Liver (tissue), 3 donors: ENCODE measurements around the gene XRRA1.

Experiments
- EGR1 ChIP-seq, 2 donors: IDR thresholded peaks; 2 replicates each; pipeline ENCODE4 v1.6.1; 2016 to 2018; ENCODE audit warnings: antibody characterized with exemption in 2 of 2, low read depth in 2 of 2
- GABPA ChIP-seq, 2 donors: IDR thresholded peaks in 1 of 2; conservative IDR thresholded peaks in 1 of 2; 2 replicates each; pipeline ENCODE4 v1.6.1; 2016; ENCODE audit warnings: antibody characterized with exemption in 2 of 2, mild to moderate bottlenecking in 1 of 2, moderate library complexity in 1 of 2
- RAD21 ChIP-seq, 2 donors: IDR thresholded peaks; 2 replicates each; pipeline ENCODE4 v1.6.1; 2016; ENCODE audit warnings: antibody characterized with exemption in 2 of 2, mild to moderate bottlenecking in 2 of 2
- TAF1 ChIP-seq: conservative IDR thresholded peaks from 2 replicates; pipeline ENCODE4 v1.6.1; 2016; ENCODE audit warnings: antibody characterized with exemption, mild to moderate bottlenecking
- TF ChIP-seq, protein P1 (sequence below): fragments of 150-350 bp; IDR thresholded peaks from 2 replicates; pipeline ENCODE4 v1.5.1; 2017; ENCODE audit warnings: improper control_type of control experiment, low read depth, low read length; ENCODE audit not compliant: missing input control
- TF ChIP-seq, protein P2 (sequence below): IDR thresholded peaks from 2 replicates; pipeline ENCODE4 v1.6.1; 2016; ENCODE audit warnings: antibody characterized with exemption
- TF ChIP-seq, protein P3 (sequence below): IDR thresholded peaks from 2 replicates; pipeline ENCODE4 v1.6.1; 2016; ENCODE audit warnings: antibody characterized with exemption
- donor health status: healthy.
- donor health status: healthy.

DNA sequence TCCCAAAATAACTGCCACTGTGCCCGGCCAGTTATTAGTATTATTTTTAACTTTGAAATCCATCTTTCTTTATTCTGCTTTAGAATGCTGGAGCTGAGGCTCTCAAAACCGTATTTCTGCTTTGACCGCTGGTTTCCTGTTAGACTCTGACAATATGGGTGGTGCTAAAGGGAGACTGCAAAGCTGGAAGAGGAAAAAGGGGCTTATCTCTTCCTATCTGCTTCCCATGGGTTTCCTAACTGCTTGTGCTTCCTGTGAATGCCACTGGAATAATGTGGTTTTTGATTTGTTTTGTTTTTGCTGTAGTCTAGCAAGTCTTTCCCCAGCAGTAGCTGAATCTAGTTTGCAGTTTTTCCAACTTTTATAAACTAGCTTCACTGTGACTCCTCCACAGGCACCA lies 43.6 kb downstream of the XRRA1 start:
- TF ChIP-seq GABPA (IDR thresholded peaks at IDR 0.05 in 1 of 2, conservative IDR thresholded peaks at IDR 0.05 in 1 of 2) (no peak), RAD21 (IDR thresholded peaks at IDR 0.05) (no peak), TAF1 (no peak), EGR1 (IDR thresholded peaks at IDR 0.05; ENCODE audit: low read depth in 2 of 2) (no peak)
- TF ChIP-seq, protein P1, sequence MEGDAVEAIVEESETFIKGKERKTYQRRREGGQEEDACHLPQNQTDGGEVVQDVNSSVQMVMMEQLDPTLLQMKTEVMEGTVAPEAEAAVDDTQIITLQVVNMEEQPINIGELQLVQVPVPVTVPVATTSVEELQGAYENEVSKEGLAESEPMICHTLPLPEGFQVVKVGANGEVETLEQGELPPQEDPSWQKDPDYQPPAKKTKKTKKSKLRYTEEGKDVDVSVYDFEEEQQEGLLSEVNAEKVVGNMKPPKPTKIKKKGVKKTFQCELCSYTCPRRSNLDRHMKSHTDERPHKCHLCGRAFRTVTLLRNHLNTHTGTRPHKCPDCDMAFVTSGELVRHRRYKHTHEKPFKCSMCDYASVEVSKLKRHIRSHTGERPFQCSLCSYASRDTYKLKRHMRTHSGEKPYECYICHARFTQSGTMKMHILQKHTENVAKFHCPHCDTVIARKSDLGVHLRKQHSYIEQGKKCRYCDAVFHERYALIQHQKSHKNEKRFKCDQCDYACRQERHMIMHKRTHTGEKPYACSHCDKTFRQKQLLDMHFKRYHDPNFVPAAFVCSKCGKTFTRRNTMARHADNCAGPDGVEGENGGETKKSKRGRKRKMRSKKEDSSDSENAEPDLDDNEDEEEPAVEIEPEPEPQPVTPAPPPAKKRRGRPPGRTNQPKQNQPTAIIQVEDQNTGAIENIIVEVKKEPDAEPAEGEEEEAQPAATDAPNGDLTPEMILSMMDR = no peak
- TF ChIP-seq, protein P2, sequence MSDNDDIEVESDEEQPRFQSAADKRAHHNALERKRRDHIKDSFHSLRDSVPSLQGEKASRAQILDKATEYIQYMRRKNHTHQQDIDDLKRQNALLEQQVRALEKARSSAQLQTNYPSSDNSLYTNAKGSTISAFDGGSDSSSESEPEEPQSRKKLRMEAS = no peak
- TF ChIP-seq, protein P3, sequence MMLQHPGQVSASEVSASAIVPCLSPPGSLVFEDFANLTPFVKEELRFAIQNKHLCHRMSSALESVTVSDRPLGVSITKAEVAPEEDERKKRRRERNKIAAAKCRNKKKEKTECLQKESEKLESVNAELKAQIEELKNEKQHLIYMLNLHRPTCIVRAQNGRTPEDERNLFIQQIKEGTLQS = no peak
